Measurements from ENCODE around the gene GNAS-AS1. TPM values are rescaled to one million over a fixed set of nuclear protein-coding genes. Genes with fewer than 3 reads are reported as not detected.

GNAS-AS1 gene
- total and polyA plus RNA-seq, 2 of the 8 experiments (the other 6 are each of a cell fraction or from before 2014, with no cell fraction given): 4.7 to 13.7 TPM

DNA sequence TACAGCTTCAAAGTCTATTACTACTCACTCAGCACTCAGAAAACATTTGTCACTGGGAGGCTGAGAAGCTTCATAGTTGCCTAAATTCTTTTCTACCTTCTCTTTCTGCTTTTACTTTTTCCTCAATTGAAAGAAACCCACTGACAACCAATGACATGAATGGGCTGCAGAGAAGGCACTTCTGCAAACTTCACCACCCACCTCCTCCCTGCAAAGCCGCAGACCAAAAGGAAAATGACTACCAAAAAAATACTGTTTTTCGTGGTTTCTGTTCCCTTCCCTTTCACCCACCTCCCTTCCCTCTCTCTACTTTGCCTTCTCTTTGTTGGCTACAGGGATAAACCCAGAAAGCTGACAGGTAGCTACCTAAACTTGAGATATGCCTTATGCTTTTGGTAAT, 3.2 kb downstream of the GNAS-AS1 start (continued):
- TF ChIP-seq MAFK (IDR thresholded peaks at IDR 0.05; ENCODE audit: low read depth, low read length) (no peak), SIX5 (IDR thresholded peaks at IDR 0.05; ENCODE audit: low read depth, low read length) (no peak), YY1 (IDR thresholded peaks at IDR 0.05; ENCODE audit: low read depth, low read length) (no peak), HDAC2 (IDR thresholded peaks at IDR 0.05; ENCODE audit: borderline replicate concordance in 1 of 2, low read depth in 2 of 2, low read length in 2 of 2) (no peak), RAD21 (IDR thresholded peaks at IDR 0.05 in 1 of 2, conservative IDR thresholded peaks at IDR 0.05 in 1 of 2; ENCODE audit: low read depth in 2 of 2, low read length in 2 of 2) (no peak), KDM5A (IDR thresholded peaks at IDR 0.05; ENCODE audit: low read length) (no peak)
